K562 (cell line): Measurements from ENCODE around the gene COL4A2. TPM values are rescaled to one million over a fixed set of nuclear protein-coding genes. Genes with fewer than 3 reads are reported as not detected.

ENCODE experiments used
- ATAC-seq: fragments of 200-7000 bp; cut with Tn5 transposase; 3 replicates; pipeline ENCODE4 v1.9.1; 2020; ENCODE audit warnings: moderate library complexity
- BruUV-seq: library from RNA; stranded (reverse); fragments of 400-500 nt; replicated peaks from 2 replicates; lab custom pipeline; 2021; lab: Mats Ljungman, UMichigan
- CTCF ChIA-PET: fragments of 300-600 bp; formaldehyde crosslinking; extraction: SDS; loops from one replicate; lab custom pipeline; 2021; ENCODE audit warnings: low intra/inter-chr PET ratio; lab: Yijun Ruan, JAX
- POLR2A ChIA-PET: fragments of 300-600, 350-650 bp; sonication (Branson Sonifier 250); formaldehyde crosslinking; extraction: SDS; loops from one replicate; lab custom pipeline; 2021; ENCODE audit warnings: antibody characterized with exemption, inconsistent platforms; lab: Yijun Ruan, JAX
- DNase-seq, 4 experiments: peaks; one replicate each; pipeline versions ENCODE4 v3.0.0 to v3.0.0-alpha.2; 2011 to 2018; ENCODE audit warnings: low spot score in 3 of 4, mixed read lengths in 3 of 4; ENCODE audit errors: extremely low read depth in 1 of 4
- FAIRE-seq: peaks from 2 replicates; lab custom pipeline; 2011; peaks lifted over from hg19 to GRCh38; lab: Jason Lieb, UNC
- H2AFZ ChIP-seq: 2 replicates; pipeline ENCODE4 v1.6.0; 2011; ENCODE audit warnings: low read depth, low read length, control low read depth, inconsistent platforms
- H3K27ac ChIP-seq: fragments of 200-600 bp; 3 replicates; pipeline ENCODE4 v1.8.0; 2011; ENCODE audit warnings: low read depth, mild to moderate bottlenecking, control low read depth, inconsistent platforms, low read length, moderate library complexity, mixed read lengths; ENCODE audit errors: extremely low read depth
- H3K27me3 ChIP-seq, 2 experiments: fragments of 300-600 bp in 1 of 2; 2 replicates in 1 of 2; 3 replicates in 1 of 2; pipeline versions ENCODE4 v1.6.0 to v1.8.0; 2011; ENCODE audit warnings: inconsistent platforms in 2 of 2, low read length in 2 of 2, mild to moderate bottlenecking in 1 of 2, mixed read lengths in 1 of 2, moderate library complexity in 1 of 2; ENCODE audit not compliant: control insufficient read depth in 2 of 2, insufficient read depth in 2 of 2
- H3K36me3 ChIP-seq: fragments of 300-600 bp; 3 replicates; pipeline ENCODE4 v1.8.0; 2011; ENCODE audit warnings: mild to moderate bottlenecking, low read length, inconsistent platforms; ENCODE audit not compliant: control insufficient read depth, insufficient read depth
- H3K4me1 ChIP-seq, 2 experiments: fragments of 200-600 bp in 1 of 2; replicated peaks in 1 of 2; 2 replicates in 1 of 2; 3 replicates in 1 of 2; pipeline versions ENCODE4 v1.5.1 to v1.8.0; 2011; ENCODE audit warnings: inconsistent platforms in 2 of 2, low read length in 2 of 2, mild to moderate bottlenecking in 1 of 2, mixed read lengths in 1 of 2, moderate library complexity in 1 of 2; ENCODE audit not compliant: control insufficient read depth in 2 of 2, insufficient read depth in 2 of 2
- H3K4me2 ChIP-seq: 2 replicates; pipeline ENCODE4 v1.6.1; 2011; ENCODE audit warnings: low read length, control low read depth, inconsistent platforms, mixed read lengths; ENCODE audit not compliant: insufficient read depth
- H3K4me3 ChIP-seq: fragments of 200-600 bp; sonication (generic), shearing (Covaris generic); 2 replicates; pipeline ENCODE4 v1.5.1; 2016; ENCODE audit warnings: control low read depth, inconsistent platforms
- H3K79me2 ChIP-seq: fragments of 200-600 bp; 3 replicates; pipeline ENCODE4 v1.8.0; 2011; ENCODE audit warnings: low read length, inconsistent platforms; ENCODE audit not compliant: control insufficient read depth, insufficient read depth
- H3K9ac ChIP-seq, 2 experiments: 2 replicates each; pipeline versions ENCODE4 v1.6.0 to v1.6.1; 2011; ENCODE audit warnings: low read depth in 2 of 2, low read length in 2 of 2, control low read depth in 1 of 2, inconsistent platforms in 1 of 2, mild to moderate bottlenecking in 1 of 2, mixed read lengths in 1 of 2; ENCODE audit not compliant: insufficient read depth in 1 of 2
- H3K9me1 ChIP-seq: one replicate; pipeline ENCODE4 v1.6.0; 2011; ENCODE audit warnings: inconsistent platforms, mild to moderate bottlenecking, low read length, moderate library complexity; ENCODE audit not compliant: control insufficient read depth, insufficient read depth
- H3K9me3 ChIP-seq: replicated peaks from 2 replicates; pipeline ENCODE4 v1.5.1; 2011; ENCODE audit warnings: low read depth, low read length, inconsistent platforms; ENCODE audit not compliant: control insufficient read depth, insufficient read depth
- H4K20me1 ChIP-seq: replicated peaks from 2 replicates; pipeline ENCODE4 v1.6.1; 2011; ENCODE audit warnings: low read length, inconsistent platforms, mixed read lengths; ENCODE audit not compliant: control insufficient read depth, insufficient read depth
- C11orf30 ChIP-seq: fragments of 450-650 bp; IDR thresholded peaks from 2 replicates; pipeline ENCODE4 v1.6.1; 2016; ENCODE audit warnings: low read depth, mild to moderate bottlenecking
- CBFA2T3 ChIP-seq: fragments of 450-650 bp; IDR thresholded peaks from 2 replicates; pipeline ENCODE4 v1.6.1; 2017
- ESRRA ChIP-seq: fragments of 450-650 bp; IDR thresholded peaks from 2 replicates; pipeline ENCODE4 v1.6.1; 2014; ENCODE audit warnings: low read depth, mild to moderate bottlenecking, moderate library complexity, borderline replicate concordance
- IRF2 ChIP-seq: sonication (generic); formaldehyde crosslinking; IDR thresholded peaks from 2 replicates; pipeline ENCODE4 v1.8.1; 2022; ENCODE audit warnings: mild to moderate bottlenecking, missing genetic modification reagents
- MAFF ChIP-seq: IDR thresholded peaks from 2 replicates; pipeline ENCODE4 v1.6.1; 2012; ENCODE audit warnings: low read length, improper control_type of control experiment
- MAFG ChIP-seq: fragments of 450-650 bp; conservative IDR thresholded peaks from 2 replicates; pipeline ENCODE4 v1.6.1; 2016; ENCODE audit warnings: missing genetic modification characterization, missing compliant biosample characterization
- MAFK ChIP-seq: IDR thresholded peaks from 2 replicates; pipeline ENCODE4 v1.6.1; 2011; ENCODE audit warnings: low read length, improper control_type of control experiment
- NR3C1 ChIP-seq: sonication (generic); formaldehyde crosslinking; IDR thresholded peaks from 2 replicates; pipeline ENCODE4 v1.8.1; 2022; ENCODE audit warnings: missing genetic modification reagents
- PPARD ChIP-seq: fragments of 250-450 bp; sonication (Bioruptor Pico); IDR thresholded peaks from 2 replicates; pipeline ENCODE4 v1.8.0; 2022; ENCODE audit warnings: inconsistent platforms, mild to moderate bottlenecking, moderate library complexity
- ZNF134 ChIP-seq: fragments of 250-450 bp; sonication (Bioruptor Pico); conservative IDR thresholded peaks from 2 replicates; pipeline ENCODE4 v1.4.0; 2020
- ZNF316 ChIP-seq: fragments of 450-650 bp; IDR thresholded peaks from 2 replicates; pipeline ENCODE4 v1.6.1; 2016
- ZNF764 ChIP-seq: fragments of 250-450 bp; sonication (Bioruptor Pico); IDR thresholded peaks from 2 replicates; pipeline ENCODE4 v1.4.0; 2020; ENCODE audit warnings: low read depth, mild to moderate bottlenecking, moderate library complexity
- WGBS: fragments of 100-300 bp; shearing (Covaris generic); methylation state at CpG from one replicate; pipeline ENCODE4 v1.1.6; 2016; ENCODE audit warnings: low coverage, mixed read lengths; ENCODE audit not compliant: insufficient coverage; ENCODE audit errors: missing lambda C conversion rate; 5-methylcytosine and 5-hydroxymethylcytosine counted together
- in situ Hi-C: fragments of 300-500 bp; cut with MboI; formaldehyde crosslinking; loops from 4 replicates; pipeline ENCODE4 v1.15.0; 2018; ENCODE audit warnings: inconsistent platforms, mixed read lengths
- intact Hi-C: fragments of 100-400 bp; cut with micrococcal nuclease; formaldehyde crosslinking; loops from 2 replicates; pipeline ENCODE4 v1.14.2; 2022
- polyA plus RNA-seq, 8 experiments: library from polyadenylated mRNA; depleted of rRNA in 4 of 8; stranded (reverse) in 5 of 8; unstranded in 3 of 8; fragments of >200 nt; fragmentation: Nextera tagmentation in 2 of 8; fragmentation: Illumina TruSeq in 1 of 8; extraction: Ambion mirVana in 2 of 8; extraction: Trizol in 1 of 8; gene quantifications; 2 replicates each; pipeline versions ENCODE4 v1.2.1 to v1.2.3, GENCODE V29; 2011 to 2014; ENCODE audit warnings: inconsistent platforms in 1 of 8, missing spikeins in 1 of 8
- total RNA-seq, 7 experiments: library from RNA; depleted of rRNA in 6 of 7; stranded (reverse); fragments of >200 nt in 6 of 7; fragmentation: Illumina TruSeq in 2 of 7; extraction: Trizol in 2 of 7; gene quantifications; 2 replicates each; pipeline versions ENCODE4 v1.2.1 to v1.2.3, GENCODE V29; 2011 to 2021; ENCODE audit warnings: low replicate concordance in 1 of 7
- TF ChIP-seq, protein P1 (sequence below): fragments of 250-450 bp; sonication (Bioruptor Pico); IDR thresholded peaks from 2 replicates; pipeline ENCODE4 v1.5.1; 2021; ENCODE audit warnings: mild to moderate bottlenecking
- TF ChIP-seq, protein P2 (sequence below): fragments of 250-450 bp; sonication (Bioruptor Pico); IDR thresholded peaks from 2 replicates; pipeline ENCODE4 v1.6.1; 2021; ENCODE audit warnings: mild to moderate bottlenecking
- TF ChIP-seq, protein P3 (sequence below): fragments of 250-450 bp; sonication (Bioruptor Pico); IDR thresholded peaks from 2 replicates; pipeline ENCODE4 v1.8.0; 2022; ENCODE audit warnings: inconsistent platforms
- TF ChIP-seq, protein P4 (sequence below): fragments of 450-650 bp; formaldehyde crosslinking; IDR thresholded peaks from 2 replicates; pipeline ENCODE4 v1.4.0; 2020; ENCODE audit warnings: mild to moderate bottlenecking, moderate library complexity

The COL4A2 gene
- total and polyA plus RNA-seq, 9 of the 15 experiments (the other 6 are each of a cell fraction or from before 2014, with no cell fraction given) = 0.13 to 15.2 (median 8.1) TPM

DNA sequence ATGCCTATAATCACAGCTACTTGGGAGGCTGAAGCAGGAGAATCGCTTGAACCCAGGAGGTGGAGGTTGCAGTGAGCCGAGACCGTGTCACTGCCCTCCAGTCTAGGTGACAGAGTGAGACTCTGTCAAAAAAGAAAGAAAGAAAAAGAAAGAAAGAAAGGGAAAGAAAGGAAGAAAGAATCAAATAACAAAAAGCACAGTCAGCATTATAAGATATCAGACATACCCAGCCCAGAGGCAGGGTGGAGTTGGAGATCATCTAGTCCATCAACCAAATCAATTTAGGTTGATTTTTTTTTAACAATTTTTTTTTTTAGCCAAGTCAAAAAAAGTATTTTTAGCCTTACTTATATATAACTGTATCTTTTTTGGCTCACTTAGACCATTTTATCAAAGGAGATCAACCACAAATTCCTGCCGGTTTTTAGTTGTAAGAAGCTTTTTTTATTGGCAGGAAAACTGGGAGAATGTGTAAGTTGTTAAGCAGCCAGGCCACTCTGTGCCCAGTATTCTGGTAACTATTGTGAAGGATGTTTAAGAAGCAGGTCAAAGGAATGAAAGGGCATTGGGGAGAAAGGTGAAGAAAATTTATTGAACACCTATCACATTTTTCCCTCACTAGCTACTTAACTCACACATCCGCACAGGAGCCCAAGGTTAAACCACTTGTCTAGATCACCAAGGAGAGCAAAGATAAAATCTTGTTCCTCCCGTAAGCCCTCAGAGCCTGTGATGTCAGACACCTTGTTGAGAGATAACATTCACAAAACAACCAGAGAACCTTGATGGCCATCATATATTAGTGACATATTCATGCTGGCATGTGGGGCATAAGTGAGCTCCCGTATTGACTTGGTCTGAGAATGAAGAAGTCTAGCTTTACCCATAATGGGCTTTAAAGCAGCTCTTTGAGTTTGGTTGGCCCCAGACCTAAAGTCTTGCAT, 91.8 kb downstream of the COL4A2 start:
- no peak for ATAC-seq
- Histone ChIP-seq H4K20me1 (no peaks in the 10 kb centered on the region), H3K4me1 (no peaks in the 10 kb centered on the region), H3K79me2 (no peaks in the 10 kb centered on the region), H3K36me3 (no peaks in the 10 kb centered on the region), H3K9me3 (no peaks in the 10 kb centered on the region), H2AFZ (no peak overlapping the region), H3K4me3 (no peak overlapping the region), H3K4me2 (no peak overlapping the region), H3K9me1 (no peaks in the 10 kb centered on the region), H3K27me3 (peaks cover 4 to 15% of the 10 kb centered on the region in 2 experiments; a peak in 4 of 5 replicates), H3K9ac (no peak overlapping the region), H3K27ac (no peak overlapping the region)
- POLR2A ChIA-PET = no interaction called here
- no peak for DNase-seq
- intact Hi-C loops = no loop called here
- TF ChIP-seq ZNF316 (peak; percentile 93), PPARD (CRISPR knock-in tag) (no peak), ESRRA (no peak), MAFF (peak; percentile 81), MAFG (tag) (peak; percentile 80), NR3C1 (CRISPR knock-in tag) (no peak), MAFK (peak; percentile 77), ZNF134 (CRISPR knock-in tag) (no peak), CBFA2T3 (no peak), IRF2 (CRISPR knock-in tag) (no peak), ZNF764 (no peak), C11orf30 (peak; percentile 82)
- TF ChIP-seq, protein P1, sequence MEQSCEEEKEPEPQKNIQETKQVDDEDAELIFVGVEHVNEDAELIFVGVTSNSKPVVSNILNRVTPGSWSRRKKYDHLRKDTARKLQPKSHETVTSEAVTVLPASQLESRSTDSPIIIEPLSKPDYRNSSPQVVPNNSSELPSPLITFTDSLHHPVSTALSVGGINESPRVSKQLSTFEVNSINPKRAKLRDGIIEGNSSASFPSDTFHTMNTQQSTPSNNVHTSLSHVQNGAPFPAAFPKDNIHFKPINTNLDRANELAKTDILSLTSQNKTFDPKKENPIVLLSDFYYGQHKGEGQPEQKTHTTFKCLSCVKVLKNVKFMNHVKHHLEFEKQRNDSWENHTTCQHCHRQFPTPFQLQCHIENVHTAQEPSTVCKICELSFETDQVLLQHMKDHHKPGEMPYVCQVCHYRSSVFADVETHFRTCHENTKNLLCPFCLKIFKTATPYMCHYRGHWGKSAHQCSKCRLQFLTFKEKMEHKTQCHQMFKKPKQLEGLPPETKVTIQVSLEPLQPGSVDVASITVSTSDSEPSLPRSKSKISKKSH (CRISPR knock-in tag) = no peak
- TF ChIP-seq, protein P2, sequence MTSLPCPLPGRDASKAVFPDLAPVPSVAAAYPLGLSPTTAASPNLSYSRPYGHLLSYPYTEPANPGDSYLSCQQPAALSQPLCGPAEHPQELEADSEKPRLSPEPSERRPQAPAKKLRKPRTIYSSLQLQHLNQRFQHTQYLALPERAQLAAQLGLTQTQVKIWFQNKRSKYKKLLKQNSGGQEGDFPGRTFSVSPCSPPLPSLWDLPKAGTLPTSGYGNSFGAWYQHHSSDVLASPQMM (CRISPR knock-in tag) = no peak
- TF ChIP-seq, protein P3, sequence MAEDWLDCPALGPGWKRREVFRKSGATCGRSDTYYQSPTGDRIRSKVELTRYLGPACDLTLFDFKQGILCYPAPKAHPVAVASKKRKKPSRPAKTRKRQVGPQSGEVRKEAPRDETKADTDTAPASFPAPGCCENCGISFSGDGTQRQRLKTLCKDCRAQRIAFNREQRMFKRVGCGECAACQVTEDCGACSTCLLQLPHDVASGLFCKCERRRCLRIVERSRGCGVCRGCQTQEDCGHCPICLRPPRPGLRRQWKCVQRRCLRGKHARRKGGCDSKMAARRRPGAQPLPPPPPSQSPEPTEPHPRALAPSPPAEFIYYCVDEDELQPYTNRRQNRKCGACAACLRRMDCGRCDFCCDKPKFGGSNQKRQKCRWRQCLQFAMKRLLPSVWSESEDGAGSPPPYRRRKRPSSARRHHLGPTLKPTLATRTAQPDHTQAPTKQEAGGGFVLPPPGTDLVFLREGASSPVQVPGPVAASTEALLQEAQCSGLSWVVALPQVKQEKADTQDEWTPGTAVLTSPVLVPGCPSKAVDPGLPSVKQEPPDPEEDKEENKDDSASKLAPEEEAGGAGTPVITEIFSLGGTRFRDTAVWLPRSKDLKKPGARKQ (CRISPR knock-in tag) = no peak
- TF ChIP-seq, protein P4, sequence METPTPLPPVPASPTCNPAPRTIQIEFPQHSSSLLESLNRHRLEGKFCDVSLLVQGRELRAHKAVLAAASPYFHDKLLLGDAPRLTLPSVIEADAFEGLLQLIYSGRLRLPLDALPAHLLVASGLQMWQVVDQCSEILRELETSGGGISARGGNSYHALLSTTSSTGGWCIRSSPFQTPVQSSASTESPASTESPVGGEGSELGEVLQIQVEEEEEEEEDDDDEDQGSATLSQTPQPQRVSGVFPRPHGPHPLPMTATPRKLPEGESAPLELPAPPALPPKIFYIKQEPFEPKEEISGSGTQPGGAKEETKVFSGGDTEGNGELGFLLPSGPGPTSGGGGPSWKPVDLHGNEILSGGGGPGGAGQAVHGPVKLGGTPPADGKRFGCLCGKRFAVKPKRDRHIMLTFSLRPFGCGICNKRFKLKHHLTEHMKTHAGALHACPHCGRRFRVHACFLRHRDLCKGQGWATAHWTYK = no peak
- BruUV-seq = no TSS peak
- CTCF ChIA-PET = no interaction called here
- no peak for FAIRE-seq
- in situ Hi-C loops = no loop called here
- WGBS = 5% methylated on average over 6 of the region's 7 CpGs
